Endothelial cell of umbilical vein (primary cell): Measurements from ENCODE around the gene CCDC47. TPM values are rescaled to one million over a fixed set of nuclear protein-coding genes. Genes with fewer than 3 reads are reported as not detected.

Source experiments
- BruUV-seq: library from RNA; stranded (reverse); fragments of 400-500 nt; replicated peaks from 2 replicates; lab custom pipeline; 2021; lab: Mats Ljungman, UMichigan
- CTCF ChIA-PET: fragments of 300-600, 350-600 bp; sonication (Branson Sonifier 250); formaldehyde crosslinking; loops from one replicate; lab custom pipeline; 2021; ENCODE audit warnings: antibody characterized with exemption, inconsistent platforms; lab: Charles Lee
- POLR2A ChIA-PET: fragments of 300-600, 350-600 bp; sonication (Branson Sonifier 250); formaldehyde crosslinking; loops from one replicate; lab custom pipeline; 2021; ENCODE audit warnings: antibody characterized with exemption, inconsistent platforms; lab: Charles Lee
- DNase-seq: peaks from one replicate; pipeline ENCODE4 v3.0.0-alpha.2; 2011; ENCODE audit warnings: low read depth, low spot score
- FAIRE-seq: peaks from 2 replicates; lab custom pipeline; 2011; peaks lifted over from hg19 to GRCh38; lab: Jason Lieb, UNC
- H2AFZ ChIP-seq: 2 replicates; pipeline ENCODE4 v1.6.0; 2012; ENCODE audit warnings: low read depth, low read length, control low read depth, inconsistent platforms
- H3K27ac ChIP-seq: 2 replicates; pipeline ENCODE4 v1.5.1; 2011; ENCODE audit warnings: low read depth, mild to moderate bottlenecking, control low read depth, low read length, moderate library complexity; ENCODE audit not compliant: insufficient read depth
- H3K27me3 ChIP-seq, 2 experiments: 2 replicates each; pipeline versions ENCODE4 v1.6.0 to v1.6.1; 2011; ENCODE audit warnings: low read length in 2 of 2, mixed read lengths in 1 of 2; ENCODE audit not compliant: control insufficient read depth in 2 of 2, insufficient read depth in 2 of 2
- H3K36me3 ChIP-seq, 2 experiments: 2 replicates in 1 of 2; 3 replicates in 1 of 2; pipeline ENCODE4 v1.5.1; 2011; ENCODE audit warnings: low read length in 2 of 2, mild to moderate bottlenecking in 1 of 2, moderate library complexity in 1 of 2; ENCODE audit not compliant: control insufficient read depth in 2 of 2, insufficient read depth in 2 of 2; ENCODE audit errors: extremely low read depth in 1 of 2
- H3K4me1 ChIP-seq: 3 replicates; pipeline ENCODE4 v1.5.1; 2011; ENCODE audit warnings: mild to moderate bottlenecking, low read length; ENCODE audit not compliant: control insufficient read depth, insufficient read depth; ENCODE audit errors: extremely low read depth
- H3K4me2 ChIP-seq: 2 replicates; pipeline ENCODE4 v1.6.1; 2011; ENCODE audit warnings: low read length, control low read depth, mixed read lengths; ENCODE audit not compliant: insufficient read depth
- H3K4me3 ChIP-seq, 3 experiments: fragments of 200-600 bp in 1 of 3; sonication (generic), shearing (Covaris generic) in 1 of 3; replicated peaks in 1 of 3; 2 replicates each; pipeline ENCODE4 v1.5.1; 2011 to 2016; ENCODE audit warnings: control low read depth in 3 of 3, low read length in 3 of 3, mild to moderate bottlenecking in 2 of 3, inconsistent platforms in 1 of 3, low read depth in 1 of 3, moderate library complexity in 1 of 3; ENCODE audit not compliant: insufficient read depth in 1 of 3
- H3K79me2 ChIP-seq: 2 replicates; pipeline ENCODE4 v1.6.0; 2012; ENCODE audit warnings: low read length, inconsistent platforms; ENCODE audit not compliant: control insufficient read depth, insufficient read depth
- H3K9ac ChIP-seq: replicated peaks from 2 replicates; pipeline ENCODE3; 2011; ENCODE audit warnings: low read length, control low read depth; ENCODE audit not compliant: insufficient read depth; ENCODE audit errors: extremely low read depth
- H3K9me1 ChIP-seq: replicated peaks from 3 replicates; pipeline ENCODE4 v1.6.0; 2011; ENCODE audit warnings: mild to moderate bottlenecking, low read length; ENCODE audit not compliant: control insufficient read depth, insufficient read depth; ENCODE audit errors: extremely low read depth
- H3K9me3 ChIP-seq: replicated peaks from 2 replicates; pipeline ENCODE4 v1.5.1; 2012; ENCODE audit warnings: low read length, inconsistent platforms; ENCODE audit not compliant: control insufficient read depth, insufficient read depth
- H4K20me1 ChIP-seq: replicated peaks from 2 replicates; pipeline ENCODE3; 2011; ENCODE audit warnings: mild to moderate bottlenecking, low read length; ENCODE audit not compliant: control insufficient read depth, insufficient read depth; ENCODE audit errors: extremely low read depth
- CTCF ChIP-seq, 2 donors: IDR thresholded peaks; 1 replicate in 1 of 2; 2 replicates in 1 of 2; pipeline ENCODE4 v1.5.1; 2011; ENCODE audit warnings: low read length in 2 of 2, mild to moderate bottlenecking in 2 of 2, moderate library complexity in 2 of 2, control low read depth in 1 of 2, inconsistent platforms in 1 of 2, low read depth in 1 of 2; ENCODE audit not compliant: insufficient read depth in 1 of 2; ENCODE audit errors: extremely low read depth in 1 of 2
- EZH2 ChIP-seq: IDR thresholded peaks from 2 replicates; pipeline ENCODE4 v1.6.1; 2012; ENCODE audit warnings: borderline replicate concordance, low read depth, mild to moderate bottlenecking, moderate library complexity, low read length, inconsistent platforms; ENCODE audit not compliant: severe bottlenecking
- FOS ChIP-seq: IDR thresholded peaks from 2 replicates; pipeline ENCODE4 v1.6.1; 2011; ENCODE audit warnings: mild to moderate bottlenecking, low read length, moderate library complexity, borderline replicate concordance; ENCODE audit not compliant: insufficient read depth
- GATA2 ChIP-seq: IDR thresholded peaks from 2 replicates; pipeline ENCODE4 v1.7.0; 2011; ENCODE audit warnings: low read depth, mild to moderate bottlenecking, moderate library complexity, mixed read lengths, low read length; ENCODE audit not compliant: insufficient read length, insufficient read depth
- JUN ChIP-seq: IDR thresholded peaks from 2 replicates; pipeline ENCODE4 v1.6.1; 2011; ENCODE audit warnings: borderline replicate concordance, low read depth; ENCODE audit not compliant: insufficient read length, insufficient read depth
- MAX ChIP-seq: IDR thresholded peaks from 2 replicates; pipeline ENCODE4 v1.6.1; 2011; ENCODE audit not compliant: insufficient read depth, insufficient read length
- MYC ChIP-seq: IDR thresholded peaks from one replicate; pipeline ENCODE4 v1.6.1; 2011; ENCODE audit warnings: mild to moderate bottlenecking, low read depth, low read length
- POLR2A ChIP-seq: IDR thresholded peaks from 2 replicates; pipeline ENCODE4 v1.6.1; 2012; ENCODE audit warnings: low read depth, mild to moderate bottlenecking, control low read depth, low read length
- POLR2AphosphoS5 ChIP-seq: IDR thresholded peaks from 2 replicates; pipeline ENCODE4 v1.6.1; 2012; ENCODE audit warnings: low read depth, mild to moderate bottlenecking, control low read depth, low read length, moderate library complexity; ENCODE audit not compliant: insufficient read depth
- dilution Hi-C: fragments of 300-500 bp; cut with MboI; formaldehyde crosslinking; loops from one replicate; pipeline ENCODE4 v1.15.0; 2019; ENCODE audit warnings: low sequenced_read_pairs; ENCODE audit not compliant: extremely low pct_ligation_motif_present
- intact Hi-C: fragments of 100-400 bp; cut with micrococcal nuclease; formaldehyde crosslinking; loops from one replicate; pipeline ENCODE4 v1.10.0; 2022
- polyA plus RNA-seq, 4 experiments: library from polyadenylated mRNA; depleted of rRNA in 3 of 4; stranded (reverse) in 3 of 4; unstranded in 1 of 4; fragments of >200 nt; gene quantifications; 2 replicates each; pipeline versions ENCODE4 v1.2.1 to v1.2.3, GENCODE V29; 2011 to 2012; ENCODE audit warnings: missing spikeins in 1 of 4
- total RNA-seq: library from RNA; stranded (reverse); gene quantifications from 2 replicates; pipeline ENCODE4 v1.2.3, GENCODE V29; 2021

Gene CCDC47
- total and polyA plus RNA-seq, 2 donors (not counting 3 experiments of a cell fraction or from before 2014, with no cell fraction given): 21.7 to 76.5 TPM

GRCh38 chr17:63741408-63742173, 31.8 kb downstream of the CCDC47 start, which contains the start of gene STRADA:
TSS of gene STRADA (minus strand) at chr17:63741799. CDS start at chr17:63728369, 13,430 bp downstream.
- ChIA-PET POLR2A (no interaction called here), CTCF (interaction anchor here (0.8 to 1.3 kb wide), 6 partner anchors 10 to 316 kb away, joined by 3 to 4 read pairs (median 3); no protein-coding TSS in a partner anchor)
- H3K9me3 ChIP-seq: no peaks in the 10 kb centered on the region
- peaks cover 12% of the 10 kb centered on the region for H3K4me1 ChIP-seq
- no peaks in the 10 kb centered on the region for H3K9me1 ChIP-seq
- peaks cover 3 to 10% of the 10 kb centered on the region in 2 experiments for H3K36me3 ChIP-seq
- H3K4me3 ChIP-seq: peak within 1 kb of the TSS; percentile 72 to 98 (median 93)
- intact Hi-C loops (loop anchor here (1.0 to 5.0 kb wide), 3 partner anchors 32 to 119 kb away; partner anchors contain the start of genes CCDC47, LIMD2 and MAP3K3), dilution Hi-C loops (no loop called here)
- DNase-seq: peak; percentile 99
- peaks cover 19% of the 10 kb centered on the region for H3K79me2 ChIP-seq
- peak within 1 kb of the TSS; percentile 95 for H3K9ac ChIP-seq
- H2AFZ ChIP-seq: peak within 1 kb of the TSS; percentile 90
- no peaks in the 10 kb centered on the region for H3K27me3 ChIP-seq
- H3K27ac ChIP-seq: peak within 1 kb of the TSS; percentile 80
- peak; percentile 88 for TF ChIP-seq POLR2A
- peak; percentile 24 for TF ChIP-seq MAX
- no peak for TF ChIP-seq MYC
- no peak for TF ChIP-seq CTCF (IDR thresholded peaks at IDR 0.05; ENCODE audit: extremely low read depth in 1 of 2, insufficient read depth in 1 of 2, low read depth in 1 of 2, low read length in 2 of 2)
- no peak for TF ChIP-seq GATA2
- peak; percentile 95 for TF ChIP-seq POLR2AphosphoS5
- no peak for TF ChIP-seq JUN
- no peak for TF ChIP-seq EZH2
- TF ChIP-seq FOS: no peak
- BruUV-seq: no TSS peak
- peak within 1 kb of the TSS; percentile 99 for H3K4me2 ChIP-seq
- H4K20me1 ChIP-seq: no peaks in the 10 kb centered on the region
- FAIRE-seq: peak; percentile 97
